RPMI8226 (cell line): ENCODE measurements around the gene ALPL.
"Not testable (repeated sequence)": the region's sequence is repeated elsewhere in the genome, so short reads cannot be mapped to it uniquely, and the experiment has no call there.

Experiments
- DNase-seq: peaks from one replicate; pipeline ENCODE4 v3.0.0-alpha.2; 2015

Gene ALPL

DNA sequence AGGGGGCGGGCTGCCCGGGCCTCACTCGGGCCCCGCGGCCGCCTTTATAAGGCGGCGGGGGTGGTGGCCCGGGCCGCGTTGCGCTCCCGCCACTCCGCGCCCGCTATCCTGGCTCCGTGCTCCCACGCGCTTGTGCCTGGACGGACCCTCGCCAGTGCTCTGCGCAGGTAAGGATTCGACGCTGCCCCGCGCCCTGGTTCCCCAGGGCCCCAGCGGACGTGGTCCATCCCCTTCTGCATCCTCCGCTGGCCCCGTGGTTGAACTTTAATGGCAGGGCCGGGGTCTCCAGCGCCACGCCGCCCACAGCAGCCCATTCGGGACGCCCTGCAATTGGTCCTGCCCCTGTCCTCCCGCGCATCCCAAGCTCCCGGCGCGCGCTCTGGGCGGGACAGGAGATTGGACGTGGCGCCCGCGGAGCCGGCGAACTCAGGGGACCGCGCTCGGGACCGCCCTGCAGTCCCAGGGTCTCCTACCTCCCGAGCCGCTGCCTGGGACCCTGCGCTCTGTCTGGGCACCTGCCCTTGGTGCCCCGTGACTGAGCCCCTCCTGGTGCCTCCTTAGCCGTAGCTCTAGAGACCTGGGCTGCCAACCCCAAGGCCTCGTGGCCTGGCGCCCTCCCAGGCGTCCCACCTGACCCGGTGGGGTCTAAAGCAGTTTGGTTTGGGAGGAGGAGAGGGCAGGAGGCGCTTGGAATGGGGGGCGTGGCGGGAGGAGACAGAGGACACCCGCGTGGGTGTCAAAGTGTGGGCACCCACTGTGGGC, at the start of gene ALPL:
TSS of gene ALPL (plus strand) at position 73 of the 762 bp plus-strand sequence. CDS start 44,659 bp downstream, outside the sequence.
- DNase-seq: no peak

DNA sequence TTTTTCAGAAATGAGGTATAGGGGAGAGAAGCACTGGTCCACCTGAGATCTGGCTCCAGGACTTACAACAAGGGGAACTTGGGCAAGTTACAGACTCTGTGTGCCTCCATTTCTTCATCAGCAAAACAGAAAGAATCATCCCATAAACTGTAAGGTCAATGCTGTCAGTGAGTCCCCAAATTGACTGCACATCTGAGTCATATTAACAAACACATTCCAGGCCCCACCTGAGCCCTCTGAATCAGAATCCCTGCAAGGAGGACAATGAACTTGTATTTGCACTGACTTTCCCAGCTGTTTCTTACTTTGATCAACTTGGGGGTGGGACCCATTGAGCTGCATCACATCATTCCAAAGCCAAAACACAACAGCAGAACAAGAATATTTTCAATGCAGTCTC, 44.1 kb upstream of the ALPL start:
- not testable (repeated sequence) for DNase-seq

DNA sequence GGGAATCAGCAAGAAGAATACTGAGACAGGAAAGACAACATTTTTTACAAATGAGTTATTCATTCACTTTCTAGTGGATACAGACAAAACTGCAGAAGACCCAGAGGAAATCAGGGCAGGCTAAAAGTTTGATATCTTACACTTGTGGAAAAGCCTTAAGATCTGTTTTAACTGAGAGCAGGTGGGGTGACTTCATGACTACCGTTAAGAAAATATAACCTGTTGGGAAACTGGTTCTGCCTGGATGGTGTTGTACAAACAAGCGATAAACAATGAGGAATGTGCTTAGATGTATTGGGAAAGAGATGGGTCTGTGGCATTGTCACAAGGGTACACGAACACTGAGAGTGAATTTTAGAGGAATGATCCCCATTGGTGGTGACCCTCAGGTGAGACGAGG, 41.3 kb upstream of the ALPL start:
- not testable (repeated sequence) for DNase-seq

DNA sequence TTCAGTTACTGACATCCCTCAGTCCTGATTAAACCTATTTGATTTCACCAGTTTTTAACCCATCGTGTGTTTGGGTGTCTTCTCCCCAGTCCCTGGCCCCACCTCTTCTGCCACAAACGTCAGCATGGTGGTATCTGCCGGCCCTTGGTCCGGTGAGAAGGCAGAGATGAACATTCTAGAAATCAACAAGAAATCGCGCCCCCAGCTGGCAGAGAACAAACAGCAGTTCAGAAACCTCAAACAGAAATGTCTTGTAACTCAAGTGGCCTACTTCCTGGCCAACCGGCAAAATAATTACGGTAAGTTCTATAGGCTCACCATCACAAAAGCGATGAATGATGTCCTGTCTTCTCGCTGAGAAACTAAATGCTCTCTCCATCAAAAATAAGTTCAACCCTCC, 40.6 kb upstream of the ALPL start:
- peak; percentile 27 for DNase-seq

DNA sequence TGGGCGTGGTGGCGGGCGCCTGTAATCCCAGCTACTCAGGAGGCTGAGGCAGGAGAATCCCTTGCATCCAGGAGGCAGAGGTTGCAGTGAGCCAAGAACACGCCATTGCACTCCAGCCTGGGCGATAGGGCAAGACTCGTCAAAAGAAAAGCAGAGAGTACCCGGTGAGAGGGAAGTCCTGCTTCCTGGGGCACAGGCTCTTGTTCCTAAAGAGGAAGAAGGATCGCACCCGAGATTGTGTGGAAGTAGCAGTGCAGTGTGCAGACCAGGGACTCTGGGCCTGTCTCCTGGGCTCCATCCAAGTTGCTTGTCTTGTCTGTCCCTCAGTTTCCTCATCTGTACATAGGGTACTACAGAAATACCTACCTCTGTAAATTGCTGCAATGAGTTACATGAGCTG, 39.6 kb upstream of the ALPL start:
- no peak for DNase-seq

DNA sequence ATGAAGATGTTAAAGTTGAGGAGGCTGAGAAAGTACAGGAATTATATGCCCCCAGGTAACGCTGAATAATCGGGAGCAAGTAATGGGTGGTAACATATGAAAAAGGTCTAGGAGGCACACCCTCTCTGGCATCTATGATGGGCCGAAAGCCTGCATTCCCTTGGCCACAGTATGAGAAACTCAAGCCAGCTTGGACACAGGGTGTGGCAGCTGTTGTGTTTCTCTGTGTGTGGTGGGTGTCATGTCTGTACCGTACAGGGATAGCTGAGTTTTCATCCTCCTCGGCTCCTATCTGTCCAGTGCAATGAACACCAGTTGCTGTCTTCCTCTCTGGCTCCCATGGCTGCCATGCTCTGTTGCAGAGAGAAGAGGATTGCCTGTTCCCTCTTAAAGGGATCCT, 36.4 kb upstream of the ALPL start:
- DNase-seq: no peak

GRCh38 chr1:21478356-21478755, 30.9 kb upstream of the ALPL start:
- no peak for DNase-seq

DNA sequence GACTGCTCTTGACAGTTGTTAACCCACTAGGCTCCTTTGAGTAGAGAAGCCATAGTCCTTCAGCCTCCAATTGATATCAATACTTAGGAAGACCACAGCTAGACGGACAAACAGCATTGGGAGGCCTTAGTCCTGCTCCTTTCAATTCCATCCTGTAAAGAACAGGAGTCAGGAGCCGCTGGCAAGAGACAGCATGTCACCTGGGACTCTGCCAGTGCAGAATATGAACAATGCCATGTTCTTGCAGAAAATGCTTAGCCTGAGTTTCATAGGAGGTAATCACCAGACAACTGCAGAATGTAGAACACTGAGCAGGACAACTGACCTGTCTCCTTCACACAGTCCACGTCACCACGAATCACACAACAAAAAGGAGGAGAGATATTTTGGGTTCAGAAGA, 25.3 kb upstream of the ALPL start:
- not testable (repeated sequence) for DNase-seq

GRCh38 chr1:21489146-21489545, 20.1 kb upstream of the ALPL start:
- no peak for DNase-seq

DNA sequence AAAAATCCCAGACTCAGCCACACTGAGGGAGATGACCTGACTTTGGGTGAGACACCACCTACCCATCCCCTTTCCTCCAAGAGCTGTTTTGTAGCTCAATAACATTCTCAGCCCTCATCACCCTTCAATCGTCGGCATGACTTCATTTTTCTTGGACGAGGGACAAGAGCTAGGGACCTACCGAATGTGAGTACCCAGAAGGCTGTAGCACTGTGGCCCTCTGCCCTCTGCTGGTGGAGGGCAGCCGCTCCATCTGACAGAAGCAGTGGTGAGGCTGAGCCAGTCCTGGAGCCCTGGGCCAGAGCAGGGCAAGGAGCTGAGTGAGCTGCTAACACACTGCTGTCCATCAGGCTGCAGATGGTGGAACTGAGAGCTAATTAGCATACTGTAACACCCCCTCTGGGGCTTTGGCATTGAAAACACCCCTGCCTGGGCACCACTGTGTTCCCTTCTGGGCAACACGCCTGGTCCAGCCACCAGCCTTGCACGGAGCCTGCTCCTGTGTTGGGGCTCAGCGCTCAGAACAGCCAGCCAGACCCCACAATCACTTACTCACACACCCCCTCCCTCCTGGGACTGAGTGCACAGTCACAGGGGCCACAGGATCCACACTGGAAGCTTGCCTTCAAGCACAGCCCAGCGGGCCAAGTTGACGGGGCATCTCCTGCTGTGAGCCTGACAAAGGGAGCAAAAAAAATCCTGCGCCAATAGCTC, 18.3 kb upstream of the ALPL start:
- DNase-seq: peak; percentile 54

DNA sequence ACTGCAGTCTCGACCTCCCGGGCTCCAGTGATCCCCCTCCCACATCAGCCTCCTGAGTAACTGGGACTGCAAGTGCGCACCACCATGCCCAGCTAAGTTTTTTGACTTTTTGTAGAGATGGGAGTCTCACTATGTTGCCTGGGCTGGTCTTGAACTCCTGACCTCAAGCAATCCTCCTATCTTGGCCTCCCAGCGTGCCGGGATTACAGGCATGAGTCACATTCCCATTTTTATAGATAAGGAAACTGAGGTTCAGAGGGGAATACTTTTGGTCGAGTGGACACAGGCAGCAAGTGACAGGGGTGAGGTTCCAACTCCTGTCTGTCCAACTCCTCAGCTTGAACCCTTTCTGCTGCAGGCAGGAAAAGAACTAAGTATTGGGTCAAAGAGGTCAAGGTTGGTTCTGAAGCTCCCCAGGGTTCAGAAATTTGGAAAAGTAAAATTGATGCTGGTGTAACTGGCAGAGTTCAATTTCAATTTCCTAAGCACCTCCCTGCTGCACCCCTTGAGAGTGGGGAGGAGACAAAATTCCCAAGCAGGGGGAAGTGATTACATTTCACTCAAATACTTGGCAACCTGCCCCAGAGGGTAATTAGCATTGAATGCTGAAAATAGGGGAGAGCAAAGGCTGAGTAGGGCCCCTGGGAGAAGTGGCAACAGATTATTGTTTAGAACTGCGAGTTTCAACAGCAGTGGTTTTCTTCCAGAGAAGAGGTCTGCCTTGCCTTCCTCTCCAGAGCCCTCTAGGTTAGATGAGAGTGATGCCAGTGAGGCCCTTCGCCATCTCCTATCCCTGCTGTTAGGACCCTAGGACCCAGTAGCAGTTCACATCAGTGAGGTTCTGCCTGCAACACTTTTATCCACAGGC, 17.5 kb upstream of the ALPL start:
- DNase-seq: peak; percentile 39

DNA sequence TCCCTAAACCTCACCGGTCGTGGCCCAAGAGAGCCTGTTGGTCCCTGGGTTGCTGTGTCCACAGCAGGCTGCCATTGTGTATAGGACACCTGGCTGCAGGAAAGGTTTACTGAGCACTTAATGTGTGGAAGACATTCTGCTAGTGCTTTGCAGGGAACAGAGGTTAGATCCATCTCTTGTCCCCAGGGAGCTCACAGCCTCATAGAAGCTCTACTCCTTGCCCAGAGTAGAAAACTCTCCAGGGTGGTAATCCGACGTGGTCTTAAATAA, 16.9 kb upstream of the ALPL start:
- DNase-seq: no peak

GRCh38 chr1:21494196-21494595, 15.0 kb upstream of the ALPL start:
- DNase-seq: no peak

DNA sequence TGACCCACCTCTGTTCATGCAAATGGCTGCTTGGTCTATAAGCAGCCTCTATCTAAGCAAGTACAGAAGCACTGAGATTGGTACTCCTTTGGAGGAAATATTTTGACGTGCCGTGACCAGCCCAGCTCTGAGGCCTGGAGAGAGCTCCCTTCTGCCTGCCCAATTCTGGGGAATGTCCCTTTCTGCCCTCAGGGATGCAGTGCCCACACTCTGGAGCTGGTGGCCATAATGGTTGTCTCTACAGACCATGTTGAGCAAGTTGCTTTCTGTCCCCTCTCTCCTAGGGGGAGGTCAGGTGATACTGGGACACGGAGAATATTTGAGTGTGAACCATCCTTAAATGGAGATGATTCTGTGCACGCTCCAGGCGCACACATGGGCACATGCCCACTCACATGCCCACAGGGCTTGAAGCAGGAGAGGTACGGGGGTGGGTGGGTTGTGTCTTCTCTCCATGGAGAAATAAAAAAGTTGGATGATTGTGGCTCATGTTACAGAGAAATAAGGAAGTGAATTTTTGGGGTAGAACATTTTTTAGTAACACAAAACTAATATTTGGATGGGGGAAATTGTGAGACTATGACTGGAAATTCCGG, 13.9 kb upstream of the ALPL start:
- DNase-seq: no peak

- DNase-seq: no peak
These were observed 13.2 kb upstream of the ALPL start for GRCh38 chr1:21496063-21496462.

DNA sequence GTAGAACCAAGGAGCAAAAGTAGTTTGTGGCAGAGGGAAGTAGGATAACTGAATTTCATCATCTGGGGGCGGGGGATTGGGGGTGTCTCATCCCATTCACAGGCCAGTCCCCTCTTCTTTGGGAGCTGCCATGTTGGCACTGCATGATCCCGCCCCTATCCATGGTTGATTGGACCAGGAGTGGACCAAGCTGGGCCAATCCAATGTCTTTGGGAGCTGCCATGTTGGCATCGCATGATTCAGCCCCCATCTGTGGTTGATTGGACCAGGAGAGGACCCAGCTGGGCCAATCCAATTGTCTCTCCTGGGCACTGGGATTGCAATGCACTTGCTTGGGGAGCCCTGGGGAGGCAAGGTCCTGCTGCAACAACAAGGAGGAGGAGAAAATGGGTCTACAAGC, 12.3 kb upstream of the ALPL start:
- no peak for DNase-seq

- DNase-seq: peak; percentile 36
These were observed 11.7 kb upstream of the ALPL start for GRCh38 chr1:21497466-21498061.

DNA sequence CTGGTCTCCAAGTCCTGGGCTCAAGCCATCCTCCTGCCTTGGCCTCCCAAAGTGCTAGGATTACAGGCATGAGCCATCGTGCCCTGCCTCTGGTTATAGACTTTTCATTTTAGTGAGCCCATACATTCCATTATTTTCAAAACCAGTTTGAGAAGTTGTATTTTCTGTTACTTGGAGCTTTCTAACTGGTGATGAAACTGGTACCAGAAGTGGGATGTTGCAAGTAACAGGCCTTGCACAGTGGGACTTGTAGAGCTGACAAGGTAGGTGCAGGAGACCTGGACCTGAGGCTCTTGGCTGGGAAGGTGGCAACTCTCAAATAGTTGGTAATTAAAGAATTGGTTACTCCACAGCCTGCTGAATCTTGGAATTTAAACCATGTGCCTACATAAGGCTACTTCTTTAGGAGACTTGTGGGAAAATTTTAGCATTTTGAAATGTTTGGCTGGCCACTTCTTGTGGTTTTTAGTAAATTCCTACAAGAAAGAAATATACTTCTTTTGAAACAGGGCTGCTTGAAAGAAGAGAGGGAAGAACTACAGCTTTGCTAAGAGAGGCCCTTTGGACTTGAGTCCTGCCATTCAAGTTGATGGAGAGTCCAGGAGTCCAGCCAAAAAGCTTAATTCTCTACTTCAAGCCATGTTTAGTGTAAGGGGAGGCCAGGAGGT, 9.8 kb upstream of the ALPL start:
- DNase-seq: no peak

GRCh38 chr1:21503706-21504377, 5.4 kb upstream of the ALPL start:
- no peak for DNase-seq

DNA sequence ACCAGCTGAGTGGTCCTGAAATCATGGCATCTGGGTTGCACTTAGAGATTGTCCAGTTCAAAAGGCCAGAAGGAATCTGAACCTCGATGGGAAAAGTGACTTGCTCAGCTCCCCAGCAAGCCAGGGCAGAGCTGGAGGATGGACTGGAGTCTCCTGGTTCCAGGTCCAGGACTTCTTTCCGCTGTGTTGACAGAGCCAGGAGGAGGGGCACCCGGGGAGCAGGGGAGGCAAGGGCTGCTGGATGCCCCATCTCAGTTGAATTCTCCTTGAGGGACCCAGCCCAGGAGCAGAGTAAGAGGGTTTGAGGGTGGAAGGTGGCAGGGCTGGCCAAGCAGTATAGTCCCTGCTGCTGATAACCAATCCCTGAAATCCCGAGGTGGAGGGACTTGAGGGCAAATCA, 2.4 kb upstream of the ALPL start:
- DNase-seq: no peak

DNA sequence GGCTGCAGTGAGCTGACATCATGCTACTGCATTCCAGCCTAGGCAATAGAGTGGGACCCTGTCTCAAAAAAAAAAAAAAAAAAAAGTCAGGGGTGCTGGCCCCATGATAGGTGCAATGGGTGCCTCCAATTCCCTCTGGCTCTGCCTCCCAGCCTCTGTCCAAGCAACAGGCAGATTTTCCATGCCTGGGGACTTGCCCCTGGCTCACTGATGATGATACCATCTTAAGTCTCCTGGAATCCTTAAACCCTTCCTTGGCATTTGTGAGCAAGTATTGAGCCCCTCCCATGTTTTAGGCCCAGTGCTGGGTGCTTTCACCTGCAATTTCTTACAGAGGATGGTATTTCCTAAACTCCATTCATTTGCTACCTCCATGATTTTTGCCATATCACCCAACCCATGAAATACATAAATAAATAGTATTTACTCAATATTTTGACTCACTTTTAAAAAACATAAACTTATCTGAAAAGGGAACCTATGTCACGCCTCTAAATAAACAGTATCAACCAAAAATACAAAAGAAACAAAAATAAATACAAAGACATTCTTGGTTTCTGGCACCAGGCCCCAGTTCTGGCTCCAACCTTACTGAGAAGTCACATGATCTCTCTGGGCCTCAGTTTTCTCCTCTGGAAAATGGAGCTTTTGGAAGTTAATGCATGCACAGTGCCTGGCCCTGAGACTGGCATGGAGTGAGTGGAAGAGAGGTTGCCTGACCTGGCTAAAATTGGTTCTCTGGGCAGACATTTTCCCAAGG, 1.5 kb upstream of the ALPL start:
- DNase-seq: no peak
